Esophagus squamous epithelium (tissue), 4 donors: Measurements from ENCODE around the gene SERPINA6.

Experiments
- POLR2A ChIP-seq, 4 donors: fragments of 450-650 bp; IDR thresholded peaks; one replicate each; pipeline ENCODE4 v1.6.1; 2017; ENCODE audit warnings: antibody characterized with exemption in 4 of 4, mild to moderate bottlenecking in 4 of 4, moderate library complexity in 3 of 4
- TF ChIP-seq, protein P1 (sequence below), 6 experiments: fragments of 450-650 bp in 4 of 6; fragments of 200-600 bp in 2 of 6; sonication (generic) in 2 of 6; IDR thresholded peaks; one replicate each; pipeline ENCODE4 v1.5.1; 2016 to 2019; ENCODE audit warnings: antibody characterized with exemption in 6 of 6, mild to moderate bottlenecking in 4 of 6, moderate library complexity in 4 of 6

DNA sequence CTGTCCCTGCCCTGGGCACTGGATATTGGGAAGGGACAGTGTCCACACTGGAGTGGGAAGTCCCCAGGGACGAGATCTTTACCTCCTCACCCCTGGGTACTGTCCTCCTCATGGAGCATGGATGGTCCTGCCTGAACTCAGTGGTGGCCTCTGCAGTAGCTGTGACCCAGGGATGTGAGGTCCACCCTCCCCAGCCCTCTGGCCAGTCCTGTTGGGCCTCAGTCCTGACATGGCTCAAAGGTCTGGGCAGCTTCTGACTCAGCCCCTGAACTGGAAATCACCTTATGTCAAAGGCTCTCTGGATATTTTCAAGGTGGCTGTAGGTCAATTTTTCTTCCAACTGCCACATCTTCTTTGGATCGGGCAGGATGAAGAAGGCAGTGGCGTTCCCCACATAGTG, 40.9 kb upstream of the SERPINA6 start:
- TF ChIP-seq, protein P1, sequence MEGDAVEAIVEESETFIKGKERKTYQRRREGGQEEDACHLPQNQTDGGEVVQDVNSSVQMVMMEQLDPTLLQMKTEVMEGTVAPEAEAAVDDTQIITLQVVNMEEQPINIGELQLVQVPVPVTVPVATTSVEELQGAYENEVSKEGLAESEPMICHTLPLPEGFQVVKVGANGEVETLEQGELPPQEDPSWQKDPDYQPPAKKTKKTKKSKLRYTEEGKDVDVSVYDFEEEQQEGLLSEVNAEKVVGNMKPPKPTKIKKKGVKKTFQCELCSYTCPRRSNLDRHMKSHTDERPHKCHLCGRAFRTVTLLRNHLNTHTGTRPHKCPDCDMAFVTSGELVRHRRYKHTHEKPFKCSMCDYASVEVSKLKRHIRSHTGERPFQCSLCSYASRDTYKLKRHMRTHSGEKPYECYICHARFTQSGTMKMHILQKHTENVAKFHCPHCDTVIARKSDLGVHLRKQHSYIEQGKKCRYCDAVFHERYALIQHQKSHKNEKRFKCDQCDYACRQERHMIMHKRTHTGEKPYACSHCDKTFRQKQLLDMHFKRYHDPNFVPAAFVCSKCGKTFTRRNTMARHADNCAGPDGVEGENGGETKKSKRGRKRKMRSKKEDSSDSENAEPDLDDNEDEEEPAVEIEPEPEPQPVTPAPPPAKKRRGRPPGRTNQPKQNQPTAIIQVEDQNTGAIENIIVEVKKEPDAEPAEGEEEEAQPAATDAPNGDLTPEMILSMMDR (IDR thresholded peaks at IDR 0.05), result no peak
- TF ChIP-seq POLR2A (IDR thresholded peaks at IDR 0.05), result no peak
